ENCODE data around the gene TAF15. TPM values are rescaled to one million over a fixed set of nuclear protein-coding genes. Genes with fewer than 3 reads are reported as not detected.

TAF15 gene
- total RNA-seq, 2 donors from 2014 or later = 25.7 to 31.7 TPM

- no peak for TF ChIP-seq CTCF (IDR thresholded peaks at IDR 0.05)
- H3K9me3 ChIP-seq = no peaks in the 10 kb centered on the region
- no peaks in the 10 kb centered on the region for H3K27me3 ChIP-seq
- H3K4me1 ChIP-seq = peaks cover 0 to 36% of the 10 kb centered on the region in 2 donors
- H3K27ac ChIP-seq = no peak overlapping the region
- no peak overlapping the region for H3K4me3 ChIP-seq
- no peaks in the 10 kb centered on the region for H3K36me3 ChIP-seq
- DNase-seq (ENCODE audit: low spot score) = no peak
Measured at GRCh38 chr17:35775583-35775982, 33.7 kb upstream of the TAF15 start.

GRCh38 chr17:35778641-35779196 is 30.6 kb upstream of the TAF15 start:
- TF ChIP-seq CTCF (IDR thresholded peaks at IDR 0.05) = no peak
- H3K27ac ChIP-seq = no peak overlapping the region
- no peak overlapping the region for H3K4me3 ChIP-seq
- H3K27me3 ChIP-seq = no peaks in the 10 kb centered on the region
- DNase-seq (ENCODE audit: low spot score) = no peak
- no peaks in the 10 kb centered on the region for H3K9me3 ChIP-seq
- H3K36me3 ChIP-seq = no peaks in the 10 kb centered on the region
- H3K4me1 ChIP-seq = peaks cover 0 to 42% of the 10 kb centered on the region in 2 donors

GRCh38 chr17:35780950-35781349 is 28.3 kb upstream of the TAF15 start:
- Histone ChIP-seq H3K9me3 (no peaks in the 10 kb centered on the region), H3K4me1 (peaks cover 0 to 32% of the 10 kb centered on the region in 2 donors), H3K27me3 (no peaks in the 10 kb centered on the region), H3K4me3 (no peak overlapping the region), H3K27ac (no peak overlapping the region), H3K36me3 (no peaks in the 10 kb centered on the region)
- no peak for TF ChIP-seq CTCF (IDR thresholded peaks at IDR 0.05)
- no peak for DNase-seq (ENCODE audit: low spot score)

GRCh38 chr17:35784895-35785294 is 24.4 kb upstream of the TAF15 start:
- no peaks in the 10 kb centered on the region for H3K36me3 ChIP-seq
- no peak overlapping the region for H3K4me3 ChIP-seq
- H3K4me1 ChIP-seq = peaks cover 0 to 32% of the 10 kb centered on the region in 2 donors
- H3K27ac ChIP-seq = no peak overlapping the region
- no peak for DNase-seq (ENCODE audit: low spot score)
- no peak for TF ChIP-seq CTCF (IDR thresholded peaks at IDR 0.05)
- H3K27me3 ChIP-seq = no peaks in the 10 kb centered on the region
- H3K9me3 ChIP-seq = no peaks in the 10 kb centered on the region

- Histone ChIP-seq H3K9me3 (no peaks in the 10 kb centered on the region), H3K27ac (no peak overlapping the region), H3K4me3 (no peak overlapping the region), H3K4me1 (peaks cover 0 to 32% of the 10 kb centered on the region in 2 donors), H3K27me3 (no peaks in the 10 kb centered on the region), H3K36me3 (no peaks in the 10 kb centered on the region)
- DNase-seq (ENCODE audit: low spot score) = no peak
- TF ChIP-seq CTCF (IDR thresholded peaks at IDR 0.05) = no peak
Measured at GRCh38 chr17:35786941-35787432, 22.3 kb upstream of the TAF15 start.

Measured in right atrium auricular region (tissue), 2 donors.